Omental fat pad (tissue), 4 donors: Measurements from ENCODE around the gene VSIG2. TPM values are rescaled to one million over a fixed set of nuclear protein-coding genes. Genes with fewer than 3 reads are reported as not detected.

Experiments used
- ATAC-seq: fragments of 150-250 bp; one replicate; pipeline ENCODE4 v1.9.1; 2016; ENCODE audit warnings: mild to moderate bottlenecking, moderate library complexity; ENCODE audit not compliant: low FRiP score
- DNase-seq: peaks from one replicate; pipeline ENCODE4 v3.0.0-alpha.2; 2019; ENCODE audit warnings: low spot score
- CTCF ChIP-seq, 3 donors: fragments of 450-650 bp; IDR thresholded peaks; one replicate each; pipeline ENCODE4 v1.5.1; 2016 to 2017; ENCODE audit warnings: antibody characterized with exemption in 3 of 3, mild to moderate bottlenecking in 3 of 3, moderate library complexity in 2 of 3
- total RNA-seq, 4 donors: library from RNA; depleted of rRNA; stranded (reverse); fragments of >200 nt; gene quantifications; one replicate each; pipeline ENCODE4 v1.1.0, GENCODE V29; 2016

VSIG2 gene
- total RNA-seq, 4 donors from 2014 or later, result 1.4 to 14.1 (median 3.9) TPM

- no peak for DNase-seq
- TF ChIP-seq CTCF (IDR thresholded peaks at IDR 0.05), result no peak
- no peak for ATAC-seq
Observed at GRCh38 chr11:124748100-124748418, 4.0 kb downstream of the VSIG2 start.

- no peak for DNase-seq
- TF ChIP-seq CTCF (IDR thresholded peaks at IDR 0.05), result no peak
- no peak for ATAC-seq
Observed at GRCh38 chr11:124747406-124748099, 4.5 kb downstream of the VSIG2 start.

GRCh38 chr11:124746621-124747243, 5.3 kb downstream of the VSIG2 start:
- ATAC-seq, result peak; percentile 92
- peak; percentile 48 for DNase-seq
- TF ChIP-seq CTCF (IDR thresholded peaks at IDR 0.05), result no peak

- DNase-seq, result no peak
- no peak for ATAC-seq
- no peak for TF ChIP-seq CTCF (IDR thresholded peaks at IDR 0.05)
Observed at GRCh38 chr11:124745835-124746620, 6.0 kb downstream of the VSIG2 start.

GRCh38 chr11:124745270-124745834, 6.7 kb downstream of the VSIG2 start:
- no peak for TF ChIP-seq CTCF (IDR thresholded peaks at IDR 0.05)
- ATAC-seq (no peak), DNase-seq (no peak)

GRCh38 chr11:124743050-124743449, 9.0 kb downstream of the VSIG2 start:
- DNase-seq, result no peak
- ATAC-seq, result no peak
- no peak for TF ChIP-seq CTCF (IDR thresholded peaks at IDR 0.05)
